ENCODE measurements around the gene ELOVL5.

ELOVL5 gene

DNA sequence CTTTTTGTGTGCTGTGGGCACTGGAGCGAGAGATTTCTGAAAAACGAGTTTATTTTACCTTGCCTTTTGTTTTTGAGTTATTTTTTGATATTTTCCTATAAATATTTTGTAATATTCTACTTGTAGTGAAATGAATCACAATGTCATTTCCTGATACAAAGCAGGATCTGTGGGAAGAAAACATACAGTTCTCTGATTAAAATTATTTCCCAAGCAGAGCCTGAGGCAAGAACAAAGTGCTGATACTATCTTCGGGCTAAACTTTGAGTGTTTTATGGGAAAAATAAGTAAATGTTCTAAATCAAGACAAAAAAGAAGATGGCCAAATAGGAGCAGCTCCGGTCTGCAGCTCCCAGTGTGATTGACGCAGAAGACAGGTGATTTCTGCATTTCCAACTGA is 33.7 kb upstream of the ELOVL5 start:
- no peak overlapping the region for H3K4me3 ChIP-seq (ENCODE audit: low read depth, low read length)
- TF ChIP-seq, protein P1, sequence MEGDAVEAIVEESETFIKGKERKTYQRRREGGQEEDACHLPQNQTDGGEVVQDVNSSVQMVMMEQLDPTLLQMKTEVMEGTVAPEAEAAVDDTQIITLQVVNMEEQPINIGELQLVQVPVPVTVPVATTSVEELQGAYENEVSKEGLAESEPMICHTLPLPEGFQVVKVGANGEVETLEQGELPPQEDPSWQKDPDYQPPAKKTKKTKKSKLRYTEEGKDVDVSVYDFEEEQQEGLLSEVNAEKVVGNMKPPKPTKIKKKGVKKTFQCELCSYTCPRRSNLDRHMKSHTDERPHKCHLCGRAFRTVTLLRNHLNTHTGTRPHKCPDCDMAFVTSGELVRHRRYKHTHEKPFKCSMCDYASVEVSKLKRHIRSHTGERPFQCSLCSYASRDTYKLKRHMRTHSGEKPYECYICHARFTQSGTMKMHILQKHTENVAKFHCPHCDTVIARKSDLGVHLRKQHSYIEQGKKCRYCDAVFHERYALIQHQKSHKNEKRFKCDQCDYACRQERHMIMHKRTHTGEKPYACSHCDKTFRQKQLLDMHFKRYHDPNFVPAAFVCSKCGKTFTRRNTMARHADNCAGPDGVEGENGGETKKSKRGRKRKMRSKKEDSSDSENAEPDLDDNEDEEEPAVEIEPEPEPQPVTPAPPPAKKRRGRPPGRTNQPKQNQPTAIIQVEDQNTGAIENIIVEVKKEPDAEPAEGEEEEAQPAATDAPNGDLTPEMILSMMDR (IDR thresholded peaks at IDR 0.05; ENCODE audit: low read depth, low read length, missing control alignments) = no peak
- no peak for DNase-seq (ENCODE audit: low read depth)

DNA sequence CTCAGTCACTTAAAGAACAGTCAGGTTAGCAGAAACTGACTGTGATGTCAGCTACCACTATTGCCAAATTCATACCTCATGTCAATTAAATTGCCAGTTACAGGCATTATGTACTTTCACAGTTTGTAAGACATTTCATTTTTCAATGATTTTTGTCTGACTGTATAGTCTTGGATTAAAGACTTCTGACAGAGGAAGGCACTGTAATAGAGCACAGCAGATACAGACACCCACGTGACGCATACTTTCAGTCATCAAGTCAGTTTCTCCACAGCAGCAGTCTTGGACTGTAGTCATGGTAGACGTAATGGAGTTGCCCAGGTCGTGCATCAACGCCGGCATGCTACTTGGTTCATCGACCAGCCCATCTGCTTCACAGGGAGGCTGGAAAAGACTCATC is 29.5 kb upstream of the ELOVL5 start:
- no peak for DNase-seq (ENCODE audit: low read depth)
- TF ChIP-seq, protein P1 (IDR thresholded peaks at IDR 0.05; ENCODE audit: low read depth, low read length, missing control alignments) = no peak
- H3K4me3 ChIP-seq (ENCODE audit: low read depth, low read length) = no peak overlapping the region

DNA sequence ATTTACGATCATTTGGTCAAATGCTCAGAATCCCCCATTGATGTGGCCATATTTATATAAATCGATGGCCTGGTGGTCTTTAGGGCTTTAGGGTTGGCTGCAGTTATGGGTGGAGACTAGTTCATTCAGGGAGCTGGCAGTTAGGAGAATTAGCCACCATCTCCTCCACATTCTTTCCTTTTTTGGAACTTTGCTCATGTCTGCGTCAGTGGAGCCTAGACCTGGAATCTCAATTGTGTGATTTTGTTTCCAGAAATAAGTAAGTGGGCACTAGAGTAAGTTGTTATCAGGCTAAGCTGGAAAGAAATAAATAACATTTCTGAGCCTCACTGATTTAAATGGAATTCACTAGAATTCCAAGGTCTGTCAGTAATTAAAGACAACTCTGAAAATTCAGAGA is 29.0 kb upstream of the ELOVL5 start:
- no peak overlapping the region for H3K4me3 ChIP-seq (ENCODE audit: low read depth, low read length)
- TF ChIP-seq, protein P1 (IDR thresholded peaks at IDR 0.05; ENCODE audit: low read depth, low read length, missing control alignments) = no peak
- DNase-seq (ENCODE audit: low read depth) = no peak

DNA sequence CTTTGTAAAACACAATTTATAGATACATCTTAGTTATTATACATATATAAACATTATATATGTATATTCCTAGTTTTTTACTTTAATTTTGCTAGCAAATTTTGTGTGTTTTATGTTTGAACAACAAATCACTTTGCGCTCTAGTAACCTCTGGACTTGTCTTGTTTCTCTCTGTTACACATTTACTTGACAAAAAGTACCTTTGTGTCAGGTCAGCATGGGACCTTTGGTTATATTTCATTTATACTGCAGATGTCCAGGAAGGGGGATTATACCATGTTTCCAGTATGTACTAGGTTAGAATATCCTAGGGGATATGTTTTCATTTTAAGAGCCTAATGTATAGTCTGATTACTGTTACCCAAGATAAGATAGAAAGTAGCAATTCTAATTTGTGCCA is 28.5 kb upstream of the ELOVL5 start:
- TF ChIP-seq, protein P1 (IDR thresholded peaks at IDR 0.05; ENCODE audit: low read depth, low read length, missing control alignments) = no peak
- no peak overlapping the region for H3K4me3 ChIP-seq (ENCODE audit: low read depth, low read length)
- no peak for DNase-seq (ENCODE audit: low read depth)

DNA sequence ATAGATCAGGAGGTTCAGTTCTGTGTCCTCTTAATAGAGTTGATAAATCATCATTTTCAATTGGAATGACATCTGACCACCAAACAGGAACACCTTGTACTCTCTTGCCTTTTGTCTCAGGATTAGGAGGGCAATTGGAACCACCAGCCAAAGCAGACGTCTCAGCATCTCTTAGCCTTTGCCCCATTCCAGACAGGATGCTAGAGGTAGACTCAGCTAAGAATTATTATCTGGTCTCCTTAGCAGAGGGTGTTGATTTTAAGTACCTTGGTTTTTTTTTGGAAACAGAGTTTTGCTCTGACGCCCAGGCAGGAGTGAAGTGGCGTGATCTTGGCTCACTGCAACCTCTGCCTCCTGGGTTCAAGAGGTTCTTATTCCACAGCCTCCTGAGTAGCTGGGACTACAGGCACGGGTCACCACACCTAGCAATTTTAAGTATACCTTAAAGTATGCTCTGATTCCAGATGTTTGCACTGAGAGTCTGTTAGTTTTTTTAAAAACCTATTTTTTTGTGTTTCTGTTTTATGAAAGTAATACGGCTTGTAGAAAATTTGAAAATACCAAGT is 28.0 kb upstream of the ELOVL5 start:
- DNase-seq (ENCODE audit: low read depth) = no peak
- no peak overlapping the region for H3K4me3 ChIP-seq (ENCODE audit: low read depth, low read length)
- TF ChIP-seq, protein P1 (IDR thresholded peaks at IDR 0.05; ENCODE audit: low read depth, low read length, missing control alignments) = no peak

DNA sequence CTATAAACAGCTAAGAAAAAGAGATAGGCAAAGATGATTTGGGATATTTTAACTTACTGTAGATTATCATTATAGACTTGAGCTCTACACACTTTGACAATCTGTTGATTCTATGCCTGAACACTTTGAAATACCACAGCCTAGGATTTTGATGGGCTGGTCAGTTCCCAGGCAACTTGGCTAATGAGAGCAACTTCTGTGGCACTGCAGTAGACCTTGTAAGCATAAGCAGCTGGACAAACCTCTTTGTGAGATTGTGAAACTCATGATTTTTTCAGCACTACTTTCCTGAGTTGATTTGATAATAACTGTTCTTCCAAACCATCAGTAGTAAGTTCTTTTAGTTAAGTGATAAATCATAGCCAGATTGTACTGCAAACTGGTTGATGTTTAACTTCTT is 27.1 kb upstream of the ELOVL5 start:
- DNase-seq (ENCODE audit: low read depth) = no peak
- TF ChIP-seq, protein P1 (IDR thresholded peaks at IDR 0.05; ENCODE audit: low read depth, low read length, missing control alignments) = no peak
- no peak overlapping the region for H3K4me3 ChIP-seq (ENCODE audit: low read depth, low read length)

DNA sequence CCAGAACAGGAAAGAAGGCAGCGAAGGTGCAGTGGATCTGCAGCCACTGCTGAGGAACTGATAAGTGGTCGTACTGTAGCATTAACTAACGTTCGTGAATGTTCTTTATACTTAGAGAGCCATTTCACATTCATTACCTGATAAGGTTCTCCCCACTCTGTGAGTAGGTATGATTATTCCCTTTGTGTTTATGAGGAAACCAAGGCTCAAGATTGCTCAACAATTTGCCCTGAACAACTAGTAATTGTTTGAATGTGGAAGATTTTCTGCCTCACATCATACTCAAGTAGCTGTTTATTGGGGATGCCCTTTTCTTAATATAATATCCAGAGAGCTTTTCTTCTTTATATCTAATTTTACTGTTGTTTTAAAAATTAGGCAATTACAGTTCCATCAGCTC is 24.9 kb upstream of the ELOVL5 start:
- no peak for DNase-seq (ENCODE audit: low read depth)
- TF ChIP-seq, protein P1 (IDR thresholded peaks at IDR 0.05; ENCODE audit: low read depth, low read length, missing control alignments) = no peak
- no peak overlapping the region for H3K4me3 ChIP-seq (ENCODE audit: low read depth, low read length)

Data from GM12864 (cell line).